AG09319 (cell line): Measurements from ENCODE around the gene ANKAR.

Experiments used
- DNase-seq: peaks from one replicate; pipeline ENCODE4 v3.0.0-alpha.2; 2010; ENCODE audit warnings: low read depth; ENCODE audit errors: extremely low read depth
- CTCF ChIP-seq: IDR thresholded peaks from 2 replicates; pipeline ENCODE4 v1.5.1; 2011; ENCODE audit warnings: low read depth, mild to moderate bottlenecking, inconsistent platforms, low read length, moderate library complexity

ANKAR gene

GRCh38 chr2:189631849-189632248 is 42.6 kb upstream of the ANKAR start:
- no peak for TF ChIP-seq CTCF
- DNase-seq: no peak

- TF ChIP-seq CTCF: peak; percentile 26
- no peak for DNase-seq
Observed at GRCh38 chr2:189633392-189633811, 41.1 kb upstream of the ANKAR start.

GRCh38 chr2:189635353-189635752 is 39.1 kb upstream of the ANKAR start:
- TF ChIP-seq CTCF: no peak
- no peak for DNase-seq

- DNase-seq: no peak
- no peak for TF ChIP-seq CTCF
Observed at GRCh38 chr2:189638301-189639006, 36.0 kb upstream of the ANKAR start.

GRCh38 chr2:189639007-189639609 is 35.4 kb upstream of the ANKAR start:
- DNase-seq: no peak
- no peak for TF ChIP-seq CTCF

GRCh38 chr2:189641002-189641401 is 33.5 kb upstream of the ANKAR start:
- DNase-seq: no peak
- no peak for TF ChIP-seq CTCF

GRCh38 chr2:189641590-189641989 is 32.9 kb upstream of the ANKAR start:
- TF ChIP-seq CTCF: no peak
- DNase-seq: no peak
